GM12878 (cell line): ENCODE results near the gene TICRR. TPM values are rescaled to one million over a fixed set of nuclear protein-coding genes. Genes with fewer than 3 reads are reported as not detected.

Source experiments
- ATAC-seq: fragments of 200-7000 bp; cut with Tn5 transposase; 3 replicates; pipeline ENCODE4 v1.9.1; 2020; ENCODE audit warnings: mild to moderate bottlenecking, moderate library complexity
- BruUV-seq: library from RNA; stranded (reverse); fragments of 400-500 nt; replicated peaks from 2 replicates; lab custom pipeline; 2021; lab: Mats Ljungman, UMichigan
- CTCF ChIA-PET: fragments of 300-600 bp; sonication (Branson Sonifier 250); formaldehyde crosslinking; extraction: SDS; loops from one replicate; lab custom pipeline; 2021; ENCODE audit warnings: inconsistent platforms; lab: Yijun Ruan, JAX
- POLR2A ChIA-PET: fragments of 350-600 bp; formaldehyde crosslinking; extraction: SDS; loops from one replicate; lab custom pipeline; 2021; ENCODE audit warnings: inconsistent platforms; lab: Charles Lee
- RAD21 ChIA-PET: fragments of 300-600 bp; sonication (Branson Sonifier 250); formaldehyde crosslinking; loops from one replicate; lab custom pipeline; 2023; ENCODE audit warnings: antibody characterized with exemption; ENCODE audit not compliant: unreplicated experiment; lab: Charles Lee
- SMC1A ChIA-PET: fragments of 300-600 bp; sonication (Branson Sonifier 250); formaldehyde crosslinking; loops from one replicate; lab custom pipeline; 2023; ENCODE audit not compliant: unreplicated experiment, uncharacterized antibody; lab: Charles Lee
- DNase-seq: peaks from one replicate; pipeline ENCODE4 v3.0.0-alpha.2; 2011; ENCODE audit warnings: low read depth, low spot score
- FAIRE-seq: peaks from 3 replicates; lab custom pipeline; 2011; peaks lifted over from hg19 to GRCh38; lab: Jason Lieb, UNC
- H2AFZ ChIP-seq: 2 replicates; pipeline ENCODE4 v1.6.0; 2011; ENCODE audit warnings: low read depth, low read length, control low read depth; ENCODE audit not compliant: control insufficient read depth
- H3K27ac ChIP-seq: 2 replicates; pipeline ENCODE4 v1.5.1; 2011; ENCODE audit warnings: control low read depth; ENCODE audit not compliant: control insufficient read depth, insufficient read depth
- H3K27me3 ChIP-seq, 2 experiments: replicated peaks in 1 of 2; 2 replicates each; pipeline versions ENCODE4 v1.6.0 to v1.6.1; 2011; ENCODE audit warnings: low read length in 1 of 2; ENCODE audit not compliant: control insufficient read depth in 2 of 2, insufficient read depth in 2 of 2
- H3K36me3 ChIP-seq, 2 experiments: 2 replicates each; pipeline ENCODE4 v1.5.1; 2011; ENCODE audit warnings: low read length in 1 of 2; ENCODE audit not compliant: control insufficient read depth in 2 of 2, insufficient read depth in 2 of 2
- H3K4me1 ChIP-seq: 2 replicates; pipeline ENCODE4 v1.6.1; 2011; ENCODE audit warnings: mild to moderate bottlenecking, low read length, moderate library complexity, mixed read lengths; ENCODE audit not compliant: control insufficient read depth, insufficient read depth
- H3K4me2 ChIP-seq: 2 replicates; pipeline ENCODE4 v1.6.0; 2011; ENCODE audit warnings: control low read depth; ENCODE audit not compliant: control insufficient read depth, insufficient read depth
- H3K4me3 ChIP-seq: fragments of 200-600 bp; sonication (generic); 2 replicates; pipeline ENCODE4 v1.5.1; 2016
- H3K79me2 ChIP-seq: 2 replicates; pipeline ENCODE4 v1.6.0; 2011; ENCODE audit warnings: low read length; ENCODE audit not compliant: control insufficient read depth, insufficient read depth
- H3K9ac ChIP-seq: 2 replicates; pipeline ENCODE4 v1.8.0; 2011; ENCODE audit warnings: low read length, control low read depth, mixed read lengths; ENCODE audit not compliant: control insufficient read depth, insufficient read depth
- H3K9me3 ChIP-seq: replicated peaks from 3 replicates; pipeline ENCODE4 v1.5.1; 2011; ENCODE audit warnings: mild to moderate bottlenecking, low read length; ENCODE audit not compliant: control insufficient read depth, insufficient read depth
- H4K20me1 ChIP-seq: 2 replicates; pipeline ENCODE4 v1.6.0; 2011; ENCODE audit not compliant: control insufficient read depth, insufficient read depth
- BCL3 ChIP-seq: IDR thresholded peaks from 2 replicates; pipeline ENCODE4 v1.6.1; 2011; ENCODE audit warnings: borderline replicate concordance, low read depth, mild to moderate bottlenecking, moderate library complexity, low read length; ENCODE audit not compliant: insufficient read depth, poor library complexity, severe bottlenecking
- HDAC6 ChIP-seq: fragments of 200-600 bp; sonication (generic); IDR thresholded peaks from one replicate; pipeline ENCODE4 v1.8.0; 2017; ENCODE audit warnings: antibody characterized with exemption; ENCODE audit not compliant: unreplicated experiment
- KLF5 ChIP-seq: fragments of 450-650 bp; IDR thresholded peaks from 2 replicates; pipeline ENCODE4 v1.6.1; 2014; ENCODE audit warnings: mild to moderate bottlenecking; ENCODE audit not compliant: partially characterized antibody
- MTA2 ChIP-seq: fragments of 450-650 bp; IDR thresholded peaks from 2 replicates; pipeline ENCODE4 v1.6.1; 2016; ENCODE audit warnings: low read depth, mild to moderate bottlenecking, moderate library complexity
- NFXL1 ChIP-seq: fragments of 450-650 bp; IDR thresholded peaks from 2 replicates; pipeline ENCODE4 v1.6.1; 2017; ENCODE audit warnings: antibody characterized with exemption, mild to moderate bottlenecking, borderline replicate concordance
- PAX5 ChIP-seq: IDR thresholded peaks from 2 replicates; pipeline ENCODE4 v1.6.1; 2011; ENCODE audit warnings: low read depth, low read length, borderline replicate concordance
- PML ChIP-seq: IDR thresholded peaks from 2 replicates; pipeline ENCODE4 v1.6.1; 2012; ENCODE audit warnings: low read length, inconsistent platforms
- RB1 ChIP-seq: fragments of 450-650 bp; formaldehyde crosslinking; IDR thresholded peaks from 2 replicates; pipeline ENCODE4 v1.6.1; 2017; ENCODE audit warnings: mild to moderate bottlenecking, borderline replicate concordance
- USF2 ChIP-seq: IDR thresholded peaks from 2 replicates; pipeline ENCODE4 v1.6.1; 2011; ENCODE audit warnings: low read depth, low read length, improper control_type of control experiment, borderline replicate concordance
- YBX1 ChIP-seq: fragments of 450-650 bp; IDR thresholded peaks from 2 replicates; pipeline ENCODE4 v1.6.1; 2016; ENCODE audit warnings: antibody characterized with exemption
- WGBS: methylation state at CpG from one replicate; pipeline ENCODE4 v1.1.6; 2016; ENCODE audit warnings: low lambda C conversion rate; ENCODE audit not compliant: insufficient replicate concordance, insufficient coverage; ENCODE audit errors: missing lambda C conversion rate; 5-methylcytosine and 5-hydroxymethylcytosine counted together
- in situ Hi-C: fragments of 300-500 bp; cut with MboI; formaldehyde crosslinking; loops from 9 replicates; pipeline ENCODE4 v1.14.3; 2018; ENCODE audit warnings: mixed read lengths
- intact Hi-C: fragments of 100-400 bp; cut with micrococcal nuclease; formaldehyde crosslinking; loops from one replicate; pipeline ENCODE4 v1.14.2; 2022; ENCODE audit not compliant: unreplicated experiment
- polyA plus RNA-seq, 11 experiments: library from polyadenylated mRNA; depleted of rRNA in 4 of 11; unstranded in 6 of 11; stranded (reverse) in 5 of 11; fragments of >200 nt; fragmentation: Nextera tagmentation in 4 of 11; fragmentation: Illumina TruSeq in 1 of 11; extraction: Ambion mirVana in 4 of 11; extraction: Trizol in 1 of 11; gene quantifications; 1 replicate in 1 of 11; 2 replicates in 10 of 11; pipeline versions ENCODE4 v1.2.1 to v1.2.3, GENCODE V29; 2011 to 2016; ENCODE audit warnings: inconsistent platforms in 2 of 11, missing spikeins in 2 of 11, low read depth in 1 of 11
- total RNA-seq, 4 experiments: library from RNA; depleted of rRNA in 3 of 4; stranded (reverse); fragments of >200 nt in 3 of 4; fragmentation: Illumina TruSeq in 1 of 4; extraction: Trizol in 1 of 4; gene quantifications; 2 replicates each; pipeline versions ENCODE4 v1.2.1 to v1.2.3, GENCODE V29; 2013 to 2021

Gene TICRR
- total and polyA plus RNA-seq, 10 of the 15 experiments (the other 5 are each of a cell fraction or from before 2014, with no cell fraction given) = 0.58 to 21.5 (median 11.5) TPM

- in situ Hi-C loops = no loop called here
- H3K4me2 ChIP-seq = no peak overlapping the region
- H3K36me3 ChIP-seq = peaks cover 9 to 21% of the 10 kb centered on the region in 2 experiments; a peak in 3 of 4 replicates
- no peaks in the 10 kb centered on the region for H3K27me3 ChIP-seq
- peaks cover 2% of the 10 kb centered on the region for H3K9me3 ChIP-seq
- H3K27ac ChIP-seq = no peak overlapping the region
- ChIA-PET RAD21 (no interaction called here), CTCF (interaction anchor here (0.7 to 2.0 kb wide), 3 partner anchors 26 to 269 kb away, joined by 3 to 7 read pairs (median 3); no protein-coding TSS in a partner anchor), POLR2A (interaction anchor here (0.7 kb wide), 1 partner anchor 11 kb away, joined by 3 read pairs; no protein-coding TSS in a partner anchor), SMC1A (interaction anchor here (1.2 to 1.6 kb wide), 2 partner anchors 10 to 18 kb away, joined by 3 to 4 read pairs; no protein-coding TSS in a partner anchor)
- no peak overlapping the region for H3K9ac ChIP-seq
- 95% methylated on average over 2 of the region's 2 CpGs for WGBS
- H4K20me1 ChIP-seq = no peaks in the 10 kb centered on the region
- no peak for FAIRE-seq
- no peak overlapping the region for H3K4me3 ChIP-seq
- ATAC-seq = no peak
- no peaks in the 10 kb centered on the region for H3K4me1 ChIP-seq
- no peak overlapping the region for H2AFZ ChIP-seq
- H3K79me2 ChIP-seq = no peaks in the 10 kb centered on the region
- TF ChIP-seq NFXL1 = no peak
- TF ChIP-seq RB1 = no peak
- TF ChIP-seq YBX1 = no peak
- TF ChIP-seq PML = no peak
- TF ChIP-seq BCL3 = no peak
- no peak for TF ChIP-seq PAX5
- TF ChIP-seq MTA2 = no peak
- TF ChIP-seq HDAC6 = no peak
- no peak for TF ChIP-seq KLF5
- no peak for TF ChIP-seq USF2
- no TSS peak for BruUV-seq
- intact Hi-C loops = no loop called here
- no peak for DNase-seq
Observed at GRCh38 chr15:89611317-89611716, 36.0 kb downstream of the TICRR start.
